GM12878 (cell line): ENCODE measurements around the gene PSMD11. TPM values are rescaled to one million over a fixed set of nuclear protein-coding genes. Genes with fewer than 3 reads are reported as not detected.

Experiments used
- ATAC-seq: fragments of 200-7000 bp; cut with Tn5 transposase; 3 replicates; pipeline ENCODE4 v1.9.1; 2020; ENCODE audit warnings: mild to moderate bottlenecking, moderate library complexity
- BruUV-seq: library from RNA; stranded (reverse); fragments of 400-500 nt; replicated peaks from 2 replicates; lab custom pipeline; 2021; lab: Mats Ljungman, UMichigan
- CTCF ChIA-PET: fragments of 300-600 bp; sonication (Branson Sonifier 250); formaldehyde crosslinking; extraction: SDS; loops from one replicate; lab custom pipeline; 2021; ENCODE audit warnings: inconsistent platforms; lab: Yijun Ruan, JAX
- POLR2A ChIA-PET: fragments of 350-600 bp; formaldehyde crosslinking; extraction: SDS; loops from one replicate; lab custom pipeline; 2021; ENCODE audit warnings: inconsistent platforms; lab: Charles Lee
- RAD21 ChIA-PET: fragments of 300-600 bp; sonication (Branson Sonifier 250); formaldehyde crosslinking; loops from one replicate; lab custom pipeline; 2023; ENCODE audit warnings: antibody characterized with exemption; ENCODE audit not compliant: unreplicated experiment; lab: Charles Lee
- SMC1A ChIA-PET: fragments of 300-600 bp; sonication (Branson Sonifier 250); formaldehyde crosslinking; loops from one replicate; lab custom pipeline; 2023; ENCODE audit not compliant: unreplicated experiment, uncharacterized antibody; lab: Charles Lee
- DNase-seq: peaks from one replicate; pipeline ENCODE4 v3.0.0-alpha.2; 2011; ENCODE audit warnings: low read depth, low spot score
- FAIRE-seq: peaks from 3 replicates; lab custom pipeline; 2011; peaks lifted over from hg19 to GRCh38; lab: Jason Lieb, UNC
- H2AFZ ChIP-seq: 2 replicates; pipeline ENCODE4 v1.6.0; 2011; ENCODE audit warnings: low read depth, low read length, control low read depth; ENCODE audit not compliant: control insufficient read depth
- H3K27ac ChIP-seq: 2 replicates; pipeline ENCODE4 v1.5.1; 2011; ENCODE audit warnings: control low read depth; ENCODE audit not compliant: control insufficient read depth, insufficient read depth
- H3K27me3 ChIP-seq, 2 experiments: replicated peaks in 1 of 2; 2 replicates each; pipeline versions ENCODE4 v1.6.0 to v1.6.1; 2011; ENCODE audit warnings: low read length in 1 of 2; ENCODE audit not compliant: control insufficient read depth in 2 of 2, insufficient read depth in 2 of 2
- H3K36me3 ChIP-seq, 2 experiments: 2 replicates each; pipeline ENCODE4 v1.5.1; 2011; ENCODE audit warnings: low read length in 1 of 2; ENCODE audit not compliant: control insufficient read depth in 2 of 2, insufficient read depth in 2 of 2
- H3K4me1 ChIP-seq: 2 replicates; pipeline ENCODE4 v1.6.1; 2011; ENCODE audit warnings: mild to moderate bottlenecking, low read length, moderate library complexity, mixed read lengths; ENCODE audit not compliant: control insufficient read depth, insufficient read depth
- H3K4me2 ChIP-seq: 2 replicates; pipeline ENCODE4 v1.6.0; 2011; ENCODE audit warnings: control low read depth; ENCODE audit not compliant: control insufficient read depth, insufficient read depth
- H3K4me3 ChIP-seq: fragments of 200-600 bp; sonication (generic); 2 replicates; pipeline ENCODE4 v1.5.1; 2016
- H3K79me2 ChIP-seq: 2 replicates; pipeline ENCODE4 v1.6.0; 2011; ENCODE audit warnings: low read length; ENCODE audit not compliant: control insufficient read depth, insufficient read depth
- H3K9ac ChIP-seq: 2 replicates; pipeline ENCODE4 v1.8.0; 2011; ENCODE audit warnings: low read length, control low read depth, mixed read lengths; ENCODE audit not compliant: control insufficient read depth, insufficient read depth
- H3K9me3 ChIP-seq: replicated peaks from 3 replicates; pipeline ENCODE4 v1.5.1; 2011; ENCODE audit warnings: mild to moderate bottlenecking, low read length; ENCODE audit not compliant: control insufficient read depth, insufficient read depth
- H4K20me1 ChIP-seq: 2 replicates; pipeline ENCODE4 v1.6.0; 2011; ENCODE audit not compliant: control insufficient read depth, insufficient read depth
- CBX5 ChIP-seq: sonication (generic); IDR thresholded peaks from 2 replicates; pipeline ENCODE4 v1.6.1; 2016; ENCODE audit warnings: low read depth, moderate library complexity, mild to moderate bottlenecking, inconsistent platforms
- CHD2 ChIP-seq: IDR thresholded peaks from 2 replicates; pipeline ENCODE4 v1.6.1; 2011; ENCODE audit warnings: low read depth, low read length, improper control_type of control experiment, borderline replicate concordance
- ESRRA ChIP-seq: IDR thresholded peaks from 2 replicates; pipeline ENCODE4 v1.6.1; 2012; ENCODE audit warnings: mild to moderate bottlenecking, low read length, improper control_type of control experiment
- IRF4 ChIP-seq: IDR thresholded peaks from 2 replicates; pipeline ENCODE4 v1.6.1; 2011; ENCODE audit warnings: low read depth, low read length
- NBN ChIP-seq: fragments of 450-650 bp; IDR thresholded peaks from 2 replicates; pipeline ENCODE4 v1.6.1; 2016
- POLR2AphosphoS5 ChIP-seq: IDR thresholded peaks from 2 replicates; pipeline ENCODE4 v1.6.1; 2011; ENCODE audit warnings: mild to moderate bottlenecking, low read length, inconsistent platforms
- POU2F2 ChIP-seq: IDR thresholded peaks from 3 replicates; pipeline ENCODE4 v1.6.1; 2011; ENCODE audit warnings: low read depth, mild to moderate bottlenecking, low read length, borderline replicate concordance
- SIX5 ChIP-seq: IDR thresholded peaks from 2 replicates; pipeline ENCODE4 v1.6.1; 2011; ENCODE audit warnings: mild to moderate bottlenecking, low read depth, low read length, moderate library complexity; ENCODE audit not compliant: severe bottlenecking
- TARDBP ChIP-seq: IDR thresholded peaks from 2 replicates; pipeline ENCODE4 v1.6.1; 2016; ENCODE audit warnings: borderline replicate concordance
- TBL1XR1 ChIP-seq: IDR thresholded peaks from 2 replicates; pipeline ENCODE4 v1.6.1; 2012; ENCODE audit warnings: low read depth, low read length, improper control_type of control experiment
- WRNIP1 ChIP-seq: IDR thresholded peaks from 2 replicates; pipeline ENCODE4 v1.6.1; 2011; ENCODE audit warnings: low read depth, low read length, improper control_type of control experiment, borderline replicate concordance
- WGBS: methylation state at CpG from one replicate; pipeline ENCODE4 v1.1.6; 2016; ENCODE audit warnings: low lambda C conversion rate; ENCODE audit not compliant: insufficient replicate concordance, insufficient coverage; ENCODE audit errors: missing lambda C conversion rate; 5-methylcytosine and 5-hydroxymethylcytosine counted together
- in situ Hi-C: fragments of 300-500 bp; cut with MboI; formaldehyde crosslinking; loops from 9 replicates; pipeline ENCODE4 v1.14.3; 2018; ENCODE audit warnings: mixed read lengths
- intact Hi-C: fragments of 100-400 bp; cut with micrococcal nuclease; formaldehyde crosslinking; loops from one replicate; pipeline ENCODE4 v1.14.2; 2022; ENCODE audit not compliant: unreplicated experiment
- polyA plus RNA-seq, 11 experiments: library from polyadenylated mRNA; depleted of rRNA in 4 of 11; unstranded in 6 of 11; stranded (reverse) in 5 of 11; fragments of >200 nt; fragmentation: Nextera tagmentation in 4 of 11; fragmentation: Illumina TruSeq in 1 of 11; extraction: Ambion mirVana in 4 of 11; extraction: Trizol in 1 of 11; gene quantifications; 1 replicate in 1 of 11; 2 replicates in 10 of 11; pipeline versions ENCODE4 v1.2.1 to v1.2.3, GENCODE V29; 2011 to 2016; ENCODE audit warnings: inconsistent platforms in 2 of 11, missing spikeins in 2 of 11, low read depth in 1 of 11
- total RNA-seq, 4 experiments: library from RNA; depleted of rRNA in 3 of 4; stranded (reverse); fragments of >200 nt in 3 of 4; fragmentation: Illumina TruSeq in 1 of 4; extraction: Trizol in 1 of 4; gene quantifications; 2 replicates each; pipeline versions ENCODE4 v1.2.1 to v1.2.3, GENCODE V29; 2013 to 2021
- TF ChIP-seq, protein P1 (sequence below): fragments of 450-650 bp; formaldehyde crosslinking; IDR thresholded peaks from 2 replicates; pipeline ENCODE4 v1.4.0; 2020; ENCODE audit warnings: mild to moderate bottlenecking, moderate library complexity
- TF ChIP-seq, protein P2 (sequence below): fragments of 450-650 bp; IDR thresholded peaks from 2 replicates; pipeline ENCODE4 v1.6.1; 2018; ENCODE audit warnings: borderline replicate concordance, mild to moderate bottlenecking; ENCODE audit not compliant: partially characterized antibody
- TF ChIP-seq, protein P3 (sequence below): fragments of 450-650 bp; IDR thresholded peaks from 2 replicates; pipeline ENCODE4 v1.6.1; 2016; ENCODE audit warnings: mild to moderate bottlenecking

Gene PSMD11
- total and polyA plus RNA-seq, 10 of the 15 experiments (the other 5 are each of a cell fraction or from before 2014, with no cell fraction given): 84.1 to 319 (median 120) TPM

- Histone ChIP-seq H3K4me1 (no peaks in the 10 kb centered on the region), H3K27me3 (no peaks in the 10 kb centered on the region), H3K4me3 (no peak overlapping the region), H3K9me3 (no peaks in the 10 kb centered on the region), H3K36me3 (peaks cover 9 to 31% of the 10 kb centered on the region in 2 experiments), H3K4me2 (no peak overlapping the region), H3K27ac (no peak overlapping the region), H4K20me1 (no peaks in the 10 kb centered on the region), H2AFZ (no peak overlapping the region), H3K79me2 (no peaks in the 10 kb centered on the region; the same call in 1 of the 2 replicates), H3K9ac (no peak overlapping the region)
- ChIA-PET SMC1A (interaction anchor here (0.6 to 3.6 kb wide), 24 partner anchors 8 to 473 kb away, joined by 3 to 32 read pairs (median 4); no protein-coding TSS in a partner anchor), RAD21 (interaction anchor here (0.6 to 2.6 kb wide), 12 partner anchors 17 to 294 kb away, joined by 3 to 11 read pairs (median 4); partner anchors contain the start of genes CDK5R1 and PSMD11), CTCF (interaction anchor here (0.7 to 7.4 kb wide), 32 partner anchors 10 to 535 kb away, joined by 3 to 127 read pairs (median 6); partner anchors contain the start of genes CDK5R1, MYO1D and PSMD11), POLR2A (interaction anchor here (0.8 to 1.9 kb wide), 2 partner anchors 20 to 26 kb away, joined by 3 to 7 read pairs; no protein-coding TSS in a partner anchor)
- WGBS: 77% methylated on average over 3 of the region's 3 CpGs
- FAIRE-seq (no peak), ATAC-seq (no peak), DNase-seq (no peak)
- in situ Hi-C loops (loop anchor here (25.0 kb wide), 1 partner anchor 449 kb away; no protein-coding TSS in a partner anchor), intact Hi-C loops (loop anchor here (5.0 kb wide), 2 partner anchors 144 to 294 kb away; no protein-coding TSS in a partner anchor)
- no TSS peak for BruUV-seq
- TF ChIP-seq, protein P1, sequence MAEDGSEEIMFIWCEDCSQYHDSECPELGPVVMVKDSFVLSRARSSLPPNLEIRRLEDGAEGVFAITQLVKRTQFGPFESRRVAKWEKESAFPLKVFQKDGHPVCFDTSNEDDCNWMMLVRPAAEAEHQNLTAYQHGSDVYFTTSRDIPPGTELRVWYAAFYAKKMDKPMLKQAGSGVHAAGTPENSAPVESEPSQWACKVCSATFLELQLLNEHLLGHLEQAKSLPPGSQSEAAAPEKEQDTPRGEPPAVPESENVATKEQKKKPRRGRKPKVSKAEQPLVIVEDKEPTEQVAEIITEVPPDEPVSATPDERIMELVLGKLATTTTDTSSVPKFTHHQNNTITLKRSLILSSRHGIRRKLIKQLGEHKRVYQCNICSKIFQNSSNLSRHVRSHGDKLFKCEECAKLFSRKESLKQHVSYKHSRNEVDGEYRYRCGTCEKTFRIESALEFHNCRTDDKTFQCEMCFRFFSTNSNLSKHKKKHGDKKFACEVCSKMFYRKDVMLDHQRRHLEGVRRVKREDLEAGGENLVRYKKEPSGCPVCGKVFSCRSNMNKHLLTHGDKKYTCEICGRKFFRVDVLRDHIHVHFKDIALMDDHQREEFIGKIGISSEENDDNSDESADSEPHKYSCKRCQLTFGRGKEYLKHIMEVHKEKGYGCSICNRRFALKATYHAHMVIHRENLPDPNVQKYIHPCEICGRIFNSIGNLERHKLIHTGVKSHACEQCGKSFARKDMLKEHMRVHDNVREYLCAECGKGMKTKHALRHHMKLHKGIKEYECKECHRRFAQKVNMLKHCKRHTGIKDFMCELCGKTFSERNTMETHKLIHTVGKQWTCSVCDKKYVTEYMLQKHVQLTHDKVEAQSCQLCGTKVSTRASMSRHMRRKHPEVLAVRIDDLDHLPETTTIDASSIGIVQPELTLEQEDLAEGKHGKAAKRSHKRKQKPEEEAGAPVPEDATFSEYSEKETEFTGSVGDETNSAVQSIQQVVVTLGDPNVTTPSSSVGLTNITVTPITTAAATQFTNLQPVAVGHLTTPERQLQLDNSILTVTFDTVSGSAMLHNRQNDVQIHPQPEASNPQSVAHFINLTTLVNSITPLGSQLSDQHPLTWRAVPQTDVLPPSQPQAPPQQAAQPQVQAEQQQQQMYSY (CRISPR knock-in tag): no peak
- no peak for TF ChIP-seq POLR2AphosphoS5
- TF ChIP-seq, protein P2, sequence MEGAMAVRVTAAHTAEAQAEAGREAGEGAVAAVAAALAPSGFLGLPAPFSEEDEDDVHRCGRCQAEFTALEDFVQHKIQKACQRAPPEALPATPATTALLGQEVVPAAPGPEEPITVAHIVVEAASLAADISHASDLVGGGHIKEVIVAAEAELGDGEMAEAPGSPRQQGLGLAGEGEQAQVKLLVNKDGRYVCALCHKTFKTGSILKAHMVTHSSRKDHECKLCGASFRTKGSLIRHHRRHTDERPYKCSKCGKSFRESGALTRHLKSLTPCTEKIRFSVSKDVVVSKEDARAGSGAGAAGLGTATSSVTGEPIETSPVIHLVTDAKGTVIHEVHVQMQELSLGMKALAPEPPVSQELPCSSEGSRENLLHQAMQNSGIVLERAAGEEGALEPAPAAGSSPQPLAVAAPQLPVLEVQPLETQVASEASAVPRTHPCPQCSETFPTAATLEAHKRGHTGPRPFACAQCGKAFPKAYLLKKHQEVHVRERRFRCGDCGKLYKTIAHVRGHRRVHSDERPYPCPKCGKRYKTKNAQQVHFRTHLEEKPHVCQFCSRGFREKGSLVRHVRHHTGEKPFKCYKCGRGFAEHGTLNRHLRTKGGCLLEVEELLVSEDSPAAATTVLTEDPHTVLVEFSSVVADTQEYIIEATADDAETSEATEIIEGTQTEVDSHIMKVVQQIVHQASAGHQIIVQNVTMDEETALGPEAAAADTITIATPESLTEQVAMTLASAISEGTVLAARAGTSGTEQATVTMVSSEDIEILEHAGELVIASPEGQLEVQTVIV: no peak
- TF ChIP-seq POU2F2: no peak
- TF ChIP-seq IRF4: no peak
- TF ChIP-seq, protein P3, sequence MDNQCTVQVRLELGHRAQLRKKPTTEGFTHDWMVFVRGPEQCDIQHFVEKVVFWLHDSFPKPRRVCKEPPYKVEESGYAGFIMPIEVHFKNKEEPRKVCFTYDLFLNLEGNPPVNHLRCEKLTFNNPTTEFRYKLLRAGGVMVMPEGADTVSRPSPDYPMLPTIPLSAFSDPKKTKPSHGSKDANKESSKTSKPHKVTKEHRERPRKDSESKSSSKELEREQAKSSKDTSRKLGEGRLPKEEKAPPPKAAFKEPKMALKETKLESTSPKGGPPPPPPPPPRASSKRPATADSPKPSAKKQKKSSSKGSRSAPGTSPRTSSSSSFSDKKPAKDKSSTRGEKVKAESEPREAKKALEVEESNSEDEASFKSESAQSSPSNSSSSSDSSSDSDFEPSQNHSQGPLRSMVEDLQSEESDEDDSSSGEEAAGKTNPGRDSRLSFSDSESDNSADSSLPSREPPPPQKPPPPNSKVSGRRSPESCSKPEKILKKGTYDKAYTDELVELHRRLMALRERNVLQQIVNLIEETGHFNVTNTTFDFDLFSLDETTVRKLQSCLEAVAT: no peak
- no peak for TF ChIP-seq TBL1XR1
- no peak for TF ChIP-seq CBX5
- no peak for TF ChIP-seq WRNIP1
- TF ChIP-seq TARDBP: no peak
- no peak for TF ChIP-seq CHD2
- no peak for TF ChIP-seq SIX5
- no peak for TF ChIP-seq NBN
- no peak for TF ChIP-seq ESRRA
Observed at GRCh38 chr17:32463304-32463703, 19.0 kb downstream of the PSMD11 start.
